Activated B cell treated with CpG ODN at 0.5 μM for 24 hours (primary cell): Measurements from ENCODE around the gene PTPRCAP. TPM values are rescaled to one million over a fixed set of nuclear protein-coding genes. Genes with fewer than 3 reads are reported as not detected.
A peak's percentile ranks its signal among the peaks of the same experiment; 100 is the strongest.
"Not testable (repeated sequence)": the region's sequence is repeated elsewhere in the genome, so short reads cannot be mapped to it uniquely, and the experiment has no call there.

Source experiments
- ATAC-seq: fragments of 200-7000 bp; cut with Tn5 transposase; one replicate; pipeline ENCODE4 v1.10.0; 2021; ENCODE audit warnings: low read depth, mild to moderate bottlenecking, moderate library complexity
- CTCF ChIA-PET: fragments of 350-600 bp; sonication (Branson Sonifier 250); formaldehyde crosslinking; loops from one replicate; lab custom pipeline; 2021; ENCODE audit warnings: antibody characterized with exemption; lab: Charles Lee
- POLR2A ChIA-PET: fragments of 350-600 bp; sonication (Branson Sonifier 250); formaldehyde crosslinking; loops from one replicate; lab custom pipeline; 2021; ENCODE audit warnings: antibody characterized with exemption; lab: Charles Lee
- DNase-seq: peaks from one replicate; pipeline ENCODE4 v3.0.0; 2022
- H3K27ac Mint-ChIP-seq: one replicate; pipeline ENCODE4 v1.8.0; 2020; ENCODE audit warnings: mixed read lengths
- H3K27me3 Mint-ChIP-seq: one replicate; pipeline ENCODE4 v1.8.0; 2021; ENCODE audit warnings: mixed read lengths
- H3K36me3 Mint-ChIP-seq: one replicate; pipeline ENCODE4 v1.8.0; 2021; ENCODE audit warnings: low read depth, mixed read lengths
- H3K4me1 Mint-ChIP-seq: one replicate; pipeline ENCODE4 v1.8.0; 2021; ENCODE audit warnings: mixed read lengths
- H3K4me3 Mint-ChIP-seq: one replicate; pipeline ENCODE4 v1.8.0; 2020; ENCODE audit warnings: mild to moderate bottlenecking, mixed read lengths
- H3K9me3 Mint-ChIP-seq: one replicate; pipeline ENCODE4 v1.8.0; 2020; ENCODE audit warnings: mixed read lengths
- intact Hi-C: fragments of 100-400 bp; cut with micrococcal nuclease; formaldehyde crosslinking; loops from one replicate; pipeline ENCODE4 v1.15.1; 2024
- total RNA-seq: library from RNA; stranded (reverse); gene quantifications from 2 replicates; pipeline ENCODE4 v1.2.3, GENCODE V29; 2022
- TF ChIP-seq, protein P1 (sequence below): fragments of 200-600 bp; IDR thresholded peaks from one replicate; pipeline ENCODE4 v1.8.0; 2022; ENCODE audit warnings: antibody characterized with exemption, mild to moderate bottlenecking

The PTPRCAP gene
- total RNA-seq, 1 donor from 2014 or later, result 328 TPM

DNA sequence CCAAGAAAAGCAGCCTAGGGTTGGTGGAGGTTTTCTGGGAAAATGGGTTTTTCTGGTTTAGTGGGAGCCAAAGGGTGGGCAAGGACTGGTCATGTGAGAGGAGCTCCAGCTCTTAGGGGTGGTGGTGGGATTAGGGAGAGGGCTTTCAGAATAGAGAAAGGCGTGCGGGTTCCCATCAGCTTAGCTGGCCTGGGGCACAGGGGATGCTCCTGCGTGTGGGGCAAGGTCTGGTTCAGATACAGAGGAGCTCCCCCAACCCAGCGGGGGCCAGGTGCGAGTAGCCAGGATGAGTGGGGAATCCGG, 30.9 kb upstream of the PTPRCAP start:
- Mint-ChIP-seq H3K27ac (peak overlapping the region; percentile 91), H3K36me3 (peaks cover 11% of the 10 kb centered on the region), H3K9me3 (no peaks in the 10 kb centered on the region), H3K4me3 (peak overlapping the region; percentile 89), H3K4me1 (peaks cover 56% of the 10 kb centered on the region), H3K27me3 (no peaks in the 10 kb centered on the region)
- DNase-seq, result no peak
- intact Hi-C loops, result loop anchor here (2.0 kb wide), 1 partner anchor 116 kb away; the partner anchor contains the start of gene POLD4
- TF ChIP-seq, protein P1, sequence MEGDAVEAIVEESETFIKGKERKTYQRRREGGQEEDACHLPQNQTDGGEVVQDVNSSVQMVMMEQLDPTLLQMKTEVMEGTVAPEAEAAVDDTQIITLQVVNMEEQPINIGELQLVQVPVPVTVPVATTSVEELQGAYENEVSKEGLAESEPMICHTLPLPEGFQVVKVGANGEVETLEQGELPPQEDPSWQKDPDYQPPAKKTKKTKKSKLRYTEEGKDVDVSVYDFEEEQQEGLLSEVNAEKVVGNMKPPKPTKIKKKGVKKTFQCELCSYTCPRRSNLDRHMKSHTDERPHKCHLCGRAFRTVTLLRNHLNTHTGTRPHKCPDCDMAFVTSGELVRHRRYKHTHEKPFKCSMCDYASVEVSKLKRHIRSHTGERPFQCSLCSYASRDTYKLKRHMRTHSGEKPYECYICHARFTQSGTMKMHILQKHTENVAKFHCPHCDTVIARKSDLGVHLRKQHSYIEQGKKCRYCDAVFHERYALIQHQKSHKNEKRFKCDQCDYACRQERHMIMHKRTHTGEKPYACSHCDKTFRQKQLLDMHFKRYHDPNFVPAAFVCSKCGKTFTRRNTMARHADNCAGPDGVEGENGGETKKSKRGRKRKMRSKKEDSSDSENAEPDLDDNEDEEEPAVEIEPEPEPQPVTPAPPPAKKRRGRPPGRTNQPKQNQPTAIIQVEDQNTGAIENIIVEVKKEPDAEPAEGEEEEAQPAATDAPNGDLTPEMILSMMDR, result no peak
- ChIA-PET POLR2A (interaction anchor here (0.5 to 33.4 kb wide), 24 partner anchors 9 to 200 kb away, joined by 3 to 1417 read pairs (median 4); partner anchors contain the start of genes AIP, CDK2AP2, CLCF1 and CORO1B), CTCF (interaction anchor here (1.3 to 2.6 kb wide), 5 partner anchors 16 to 67 kb away, joined by 3 to 23 read pairs (median 6); partner anchors contain the start of genes CORO1B, PPP1CA and PTPRCAP)
- ATAC-seq, result no peak

DNA sequence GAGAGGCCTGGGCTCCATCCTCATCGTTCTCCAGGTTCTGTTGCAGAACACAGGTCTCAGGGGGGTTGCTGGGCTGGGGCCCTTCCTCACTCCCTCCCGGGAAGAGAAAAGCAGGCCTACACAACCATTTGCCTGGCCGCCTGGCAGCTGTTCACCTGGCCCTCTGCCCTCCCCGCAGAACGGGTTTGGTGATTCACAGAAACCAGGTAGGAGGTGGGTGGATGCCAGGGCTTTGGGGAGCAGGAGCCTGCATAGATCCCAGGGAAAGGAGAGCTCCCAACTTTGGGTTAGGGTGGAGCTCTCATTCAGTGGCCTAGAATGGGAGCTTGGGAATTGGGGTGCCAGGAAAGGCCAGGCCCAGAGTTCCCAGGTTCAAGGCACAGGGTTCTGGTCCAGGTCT, 30.6 kb upstream of the PTPRCAP start:
- no peak for DNase-seq
- peaks cover 59% of the 10 kb centered on the region for H3K4me1 Mint-ChIP-seq
- H3K9me3 Mint-ChIP-seq, result no peaks in the 10 kb centered on the region
- H3K27ac Mint-ChIP-seq, result peak overlapping the region; percentile 91
- intact Hi-C loops, result loop anchor here (2.0 kb wide), 1 partner anchor 115 kb away; the partner anchor contains the start of gene POLD4
- H3K36me3 Mint-ChIP-seq, result peaks cover 11% of the 10 kb centered on the region
- ATAC-seq, result no peak
- TF ChIP-seq, protein P1, result no peak
- ChIA-PET POLR2A (interaction anchor here (0.5 to 33.4 kb wide), 20 partner anchors 9 to 199 kb away, joined by 3 to 1417 read pairs (median 6); partner anchors contain the start of genes AIP, CDK2AP2, CORO1B and PPP1CA), CTCF (interaction anchor here (1.3 to 2.6 kb wide), 5 partner anchors 16 to 66 kb away, joined by 3 to 23 read pairs (median 6); partner anchors contain the start of genes CORO1B, PPP1CA and PTPRCAP)
- H3K27me3 Mint-ChIP-seq, result no peaks in the 10 kb centered on the region
- H3K4me3 Mint-ChIP-seq, result peak overlapping the region; percentile 89

DNA sequence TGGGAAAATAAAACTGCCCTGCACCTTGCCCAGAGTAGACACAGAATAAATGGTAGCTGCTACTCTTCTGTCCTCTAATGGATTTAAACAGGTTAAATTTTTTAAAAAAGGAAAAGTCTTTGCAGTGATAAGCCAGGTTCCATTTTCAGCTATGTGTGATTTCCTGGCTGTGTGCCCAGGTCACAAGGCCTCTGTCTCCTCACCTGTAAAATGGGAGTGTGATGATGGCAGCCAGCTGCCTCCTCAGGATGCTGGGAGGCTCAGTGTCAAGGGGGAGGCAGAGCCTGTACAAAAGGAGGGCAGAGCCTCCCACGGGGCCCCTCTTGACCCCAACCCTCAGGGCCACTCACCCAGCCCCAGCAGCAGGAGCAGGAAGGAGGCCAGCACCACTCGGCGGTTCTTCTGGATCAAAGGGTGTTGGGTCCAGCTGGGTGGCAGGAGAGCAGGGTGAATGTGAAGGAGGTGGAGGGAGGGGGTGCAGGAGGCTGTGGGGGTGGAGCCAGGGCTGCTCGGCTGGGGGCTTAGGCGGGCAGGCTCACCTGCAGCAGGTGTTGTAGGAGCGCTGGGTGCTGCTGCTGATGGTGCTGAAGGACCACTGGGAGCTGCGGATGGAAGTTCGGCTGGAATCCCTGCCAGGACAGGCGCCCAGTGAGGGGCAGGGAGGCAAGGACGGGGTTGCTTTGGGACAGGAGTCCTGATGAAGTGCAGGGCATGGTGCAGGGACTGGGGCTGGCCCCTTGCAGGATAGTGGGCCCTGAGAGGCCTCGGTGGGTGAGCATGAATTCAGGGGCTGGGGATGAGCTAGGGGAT, 29.7 kb upstream of the PTPRCAP start:
- Mint-ChIP-seq H3K27ac (peak overlapping the region; percentile 91), H3K9me3 (no peaks in the 10 kb centered on the region), H3K4me1 (peaks cover 63% of the 10 kb centered on the region), H3K27me3 (no peaks in the 10 kb centered on the region), H3K36me3 (peaks cover 11% of the 10 kb centered on the region), H3K4me3 (peak overlapping the region; percentile 89)
- intact Hi-C loops, result no loop called here
- ATAC-seq, result no peak
- CTCF ChIA-PET, result interaction anchor here (1.3 to 1.4 kb wide), 2 partner anchors 17 to 48 kb away, joined by 3 read pairs; no protein-coding TSS in a partner anchor
- POLR2A ChIA-PET, result interaction anchor here (0.6 to 33.4 kb wide), 12 partner anchors 8 to 856 kb away, joined by 3 to 1417 read pairs (median 8); partner anchors contain the start of genes AIP, CORO1B, PPP1CA and PTPRCAP
- TF ChIP-seq, protein P1, result no peak
- DNase-seq, result no peak

DNA sequence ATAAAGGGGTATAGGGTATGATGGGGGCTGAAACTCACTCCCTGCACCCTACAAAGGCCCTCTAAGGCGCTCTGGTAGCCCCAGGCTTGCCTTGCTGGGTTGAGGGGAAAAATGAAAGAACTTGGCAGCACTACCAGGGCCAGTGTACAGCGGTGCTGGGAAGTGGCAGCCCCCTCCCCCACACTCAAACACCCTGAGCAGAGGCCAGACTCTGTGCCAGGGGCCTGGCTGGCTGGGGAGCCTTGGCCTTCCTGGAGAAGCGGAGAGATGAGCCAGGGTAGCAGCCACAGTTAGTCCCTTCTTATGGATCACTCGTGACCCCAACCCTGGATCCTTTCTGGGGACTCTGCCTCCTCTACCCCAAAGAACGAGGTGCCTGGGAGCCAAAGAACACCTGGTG, 28.9 kb upstream of the PTPRCAP start:
- intact Hi-C loops, result no loop called here
- DNase-seq (no peak), ATAC-seq (no peak)
- H3K36me3 Mint-ChIP-seq, result peaks cover 11% of the 10 kb centered on the region
- no peak overlapping the region for H3K4me3 Mint-ChIP-seq
- H3K27ac Mint-ChIP-seq, result peak overlapping the region; percentile 63
- POLR2A ChIA-PET, result interaction anchor here (0.7 to 33.4 kb wide), 10 partner anchors 7 to 227 kb away, joined by 3 to 1417 read pairs (median 13); partner anchors contain the start of genes CORO1B, PPP1CA, PTPRCAP and RPS6KB2
- no peaks in the 10 kb centered on the region for H3K9me3 Mint-ChIP-seq
- TF ChIP-seq, protein P1, result no peak
- no peaks in the 10 kb centered on the region for H3K27me3 Mint-ChIP-seq
- CTCF ChIA-PET, result interaction anchor here (1.7 kb wide), 1 partner anchor 65 kb away, joined by 6 read pairs; the partner anchor contains the start of gene PPP1CA
- peaks cover 68% of the 10 kb centered on the region for H3K4me1 Mint-ChIP-seq

DNA sequence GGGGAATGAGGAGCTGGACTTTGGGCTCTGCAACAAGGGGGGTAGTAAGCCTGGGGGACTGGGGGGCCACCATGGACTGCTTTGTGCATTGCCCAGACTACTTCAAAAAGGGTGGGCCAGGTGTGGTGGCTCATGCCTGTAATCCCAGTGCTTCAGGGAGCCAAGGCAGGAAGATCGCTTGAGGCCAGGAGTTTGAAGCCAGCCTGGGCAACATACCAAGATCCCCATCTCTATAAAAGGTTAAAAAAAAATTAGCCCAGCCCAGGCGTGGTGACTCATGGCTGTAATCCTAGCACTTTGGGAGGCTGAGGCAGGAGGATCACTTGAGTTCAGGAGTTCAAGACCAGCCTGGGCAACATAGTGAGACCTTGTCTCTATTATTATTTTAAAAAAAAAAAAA, 28.0 kb upstream of the PTPRCAP start:
- ATAC-seq, DNase-seq, H3K27me3 Mint-ChIP-seq, H3K9me3 Mint-ChIP-seq, intact Hi-C loops: not testable (repeated sequence)
- H3K36me3 Mint-ChIP-seq, result peaks cover 11% of the 10 kb centered on the region
- ChIA-PET POLR2A (interaction anchor here (0.7 to 33.4 kb wide), 16 partner anchors 18 to 226 kb away, joined by 3 to 1417 read pairs (median 4); partner anchors contain the start of genes AIP, CLCF1, CORO1B and POLD4), CTCF (interaction anchor here (0.7 to 1.7 kb wide), 3 partner anchors 28 to 64 kb away, joined by 3 to 6 read pairs (median 3); partner anchors contain the start of genes PPP1CA and PTPRCAP)
- H3K27ac Mint-ChIP-seq, result peak overlapping the region; percentile 94
- peak overlapping the region; percentile 88 for H3K4me3 Mint-ChIP-seq
- peaks cover 75% of the 10 kb centered on the region for H3K4me1 Mint-ChIP-seq
